SH-SY5Y (cell line): ENCODE results near the gene C2CD4D.

Source experiments
- GATA2 ChIP-seq: IDR thresholded peaks from 2 replicates; pipeline ENCODE4 v1.6.1; 2011; ENCODE audit warnings: mild to moderate bottlenecking, low read depth, low read length
- GATA3 ChIP-seq: IDR thresholded peaks from 2 replicates; pipeline ENCODE4 v1.6.1; 2011; ENCODE audit warnings: low read depth, mild to moderate bottlenecking, low read length, moderate library complexity

- TF ChIP-seq GATA3 = no peak
- TF ChIP-seq GATA2 = no peak
Measured at GRCh38 chr1:151809985-151810556, 29.5 kb downstream of the C2CD4D start.
